DMS53 treated with DMSO at 0.1 percent for 48 hours (cell line): ENCODE results near the gene GNAQ.

Experiments used
- DNase-seq: peaks from one replicate; lab custom pipeline; 2025; ENCODE audit not compliant: unreplicated experiment; lab: John Stamatoyannopoulos, UW

The GNAQ gene

DNA sequence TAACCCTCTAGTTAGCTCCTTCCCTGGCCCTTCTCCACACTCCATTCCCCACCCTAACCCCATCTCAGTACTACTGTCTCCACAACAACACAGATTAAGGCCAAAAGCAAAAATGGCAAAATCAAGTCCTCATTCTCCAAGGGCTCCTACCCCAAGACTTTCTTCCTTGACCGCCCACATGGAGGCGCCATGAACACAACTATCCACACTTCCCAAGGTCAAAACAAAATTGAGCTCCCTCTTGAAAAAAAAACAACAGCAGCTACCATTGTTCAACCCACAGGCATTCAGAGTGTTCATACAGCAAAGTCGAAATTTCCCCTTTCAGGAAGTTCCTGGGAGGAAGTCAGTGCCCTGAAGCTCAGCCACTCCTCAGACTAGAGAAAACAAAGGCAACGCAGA, 54.4 kb downstream of the GNAQ start:
- DNase-seq, result peak; percentile 11

DNA sequence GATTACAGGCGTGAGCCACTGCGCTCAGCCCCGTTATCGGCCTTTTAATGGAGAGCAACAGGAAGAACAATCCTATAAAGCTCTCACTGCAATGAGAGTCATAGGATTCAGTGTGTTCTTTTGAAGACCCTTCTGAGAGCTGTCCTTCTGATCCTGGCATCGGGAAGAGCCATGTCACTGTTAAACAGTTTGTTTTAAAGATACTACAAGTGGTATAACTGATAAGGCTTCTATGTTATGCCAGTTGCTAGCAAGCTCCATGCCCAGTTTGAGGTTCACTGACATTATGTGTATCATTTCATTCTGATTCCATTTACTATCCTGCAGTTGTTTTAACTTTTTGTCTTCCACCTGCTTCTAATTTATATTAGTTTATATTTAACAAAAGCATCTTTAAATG, 55.8 kb downstream of the GNAQ start:
- no peak for DNase-seq

DNA sequence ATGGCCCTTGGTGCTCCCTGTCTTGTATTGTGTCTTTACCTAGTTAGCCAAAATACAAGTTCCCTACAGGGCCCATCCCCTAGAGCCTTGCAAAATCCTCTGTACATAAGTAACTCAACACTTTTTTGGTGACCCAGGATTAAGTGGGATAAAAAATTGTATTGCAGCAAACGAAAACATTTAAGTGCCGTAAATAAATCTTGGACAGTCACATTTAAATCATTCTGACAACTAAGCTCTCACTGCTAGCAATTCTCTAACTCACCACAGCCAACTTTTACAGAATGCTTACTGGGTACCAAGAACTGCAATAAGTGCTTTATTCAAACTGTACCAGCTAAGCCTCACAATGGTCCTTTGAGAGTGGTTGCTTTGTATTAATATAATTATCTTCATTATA, 56.6 kb downstream of the GNAQ start:
- no peak for DNase-seq

DNA sequence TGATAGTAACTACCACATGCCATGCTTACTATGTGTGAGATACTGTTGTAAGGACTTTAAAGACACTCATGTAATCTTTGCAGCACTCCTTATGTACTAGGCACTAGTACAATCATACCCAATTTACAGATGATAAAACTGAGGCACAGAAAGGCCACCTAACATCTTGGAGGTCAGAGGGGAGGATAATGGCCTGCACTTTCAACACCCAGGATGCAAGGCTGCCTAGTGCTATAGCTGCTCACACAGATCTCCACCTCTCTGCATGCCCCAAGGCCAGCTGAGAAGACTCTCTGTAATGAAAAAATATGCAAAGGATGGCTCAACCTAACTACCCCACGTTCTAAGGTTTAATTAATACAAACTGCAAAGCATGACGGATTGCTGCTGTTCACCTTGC, 57.2 kb downstream of the GNAQ start:
- no peak for DNase-seq

- no peak for DNase-seq
These were observed 62.5 kb downstream of the GNAQ start for GRCh38 chr9:77969083-77969482.

DNA sequence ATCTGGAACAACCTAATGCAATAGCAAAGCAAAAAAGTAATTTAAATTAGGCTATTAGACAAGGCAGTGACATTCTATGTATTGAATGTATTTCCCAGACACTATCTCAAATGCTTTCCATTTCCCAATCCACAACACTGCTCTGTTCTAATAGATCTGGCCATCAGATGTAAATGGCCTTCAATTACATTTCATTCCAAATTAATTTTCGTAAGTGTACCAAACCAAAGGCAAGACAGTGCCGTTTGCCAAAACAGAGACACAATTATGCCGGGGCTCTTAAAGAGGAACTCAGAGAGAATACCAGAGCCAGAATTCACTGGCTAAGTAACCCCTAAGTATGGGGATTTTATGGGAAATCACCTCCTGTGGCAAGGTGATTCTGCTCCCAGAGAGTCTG, 63.1 kb downstream of the GNAQ start:
- DNase-seq, result no peak

- no peak for DNase-seq
These were observed 64.9 kb downstream of the GNAQ start for GRCh38 chr9:77966718-77967117.

DNA sequence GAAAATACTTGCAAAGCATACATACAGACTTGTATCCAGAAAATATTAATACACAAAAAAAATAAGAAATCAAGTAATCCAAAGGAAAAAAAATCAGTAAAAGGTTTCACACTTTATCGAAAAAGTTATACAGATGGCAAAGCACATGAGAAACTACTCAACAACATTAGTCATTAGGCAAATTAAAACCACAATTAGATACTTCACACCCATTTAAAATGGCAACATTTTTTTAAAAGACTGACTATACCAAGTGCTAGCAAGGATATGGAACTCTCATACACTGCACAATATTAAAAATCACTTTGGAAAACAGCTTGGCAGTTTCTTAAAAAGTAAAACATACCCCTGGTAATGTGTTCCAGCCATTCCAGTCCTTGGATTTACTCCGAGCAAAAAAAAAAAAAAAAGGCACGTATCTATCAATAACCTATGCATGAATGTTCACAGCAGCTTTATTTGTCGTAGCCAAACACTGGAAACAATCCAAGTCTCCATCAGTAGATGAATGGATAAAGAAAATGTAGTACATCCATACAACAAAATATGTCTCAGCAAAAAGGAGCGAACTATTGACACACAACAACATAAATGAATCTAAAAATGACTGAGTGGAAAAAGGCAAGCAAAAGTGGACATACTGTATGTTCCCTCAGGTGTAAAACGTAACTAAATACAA, 66.0 kb downstream of the GNAQ start:
- no peak for DNase-seq

DNA sequence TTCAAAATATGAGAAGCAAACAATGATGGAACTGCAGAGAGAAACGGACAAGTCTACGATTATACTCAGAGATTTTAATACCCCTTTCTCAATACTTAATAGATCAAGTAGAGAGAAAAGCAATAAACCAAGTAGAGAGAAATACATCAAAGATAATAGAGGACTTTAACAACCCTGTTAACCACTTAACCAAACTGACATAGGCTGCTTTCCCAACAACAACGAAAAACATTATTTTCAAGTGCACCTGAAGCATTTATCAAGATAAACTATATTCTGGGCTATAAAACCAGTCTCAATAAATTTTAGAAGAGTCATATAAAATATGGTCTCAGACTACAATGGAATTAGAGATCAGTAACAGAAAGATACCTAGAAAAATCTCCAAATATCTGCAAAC, 67.4 kb downstream of the GNAQ start:
- no peak for DNase-seq

GRCh38 chr9:77961541-77961940, 70.1 kb downstream of the GNAQ start:
- DNase-seq, result no peak

- DNase-seq, result no peak
These were observed 71.1 kb downstream of the GNAQ start for GRCh38 chr9:77960356-77961153.

GRCh38 chr9:77959803-77960202, 71.8 kb downstream of the GNAQ start:
- no peak for DNase-seq

GRCh38 chr9:77957652-77958051, 74.0 kb downstream of the GNAQ start:
- no peak for DNase-seq

DNA sequence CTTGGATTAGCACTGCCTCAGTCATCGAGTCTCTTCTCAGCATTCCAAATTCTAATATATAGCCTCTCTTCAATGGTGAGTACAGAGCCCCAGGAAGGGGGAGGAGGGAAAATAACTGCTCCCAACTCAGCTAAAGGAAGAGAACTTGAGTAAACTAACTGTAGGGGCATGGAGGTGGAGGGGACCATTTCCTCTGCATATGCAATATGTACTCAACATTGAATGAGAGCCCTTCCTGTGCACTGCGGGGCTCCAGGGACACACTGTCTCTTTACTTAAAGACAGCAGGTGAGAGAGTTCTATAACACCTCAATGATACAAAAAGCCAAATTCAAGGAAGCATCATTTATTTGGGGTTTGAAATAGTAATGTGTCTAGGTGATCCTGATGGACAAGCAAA, 75.1 kb downstream of the GNAQ start:
- DNase-seq, result no peak

DNA sequence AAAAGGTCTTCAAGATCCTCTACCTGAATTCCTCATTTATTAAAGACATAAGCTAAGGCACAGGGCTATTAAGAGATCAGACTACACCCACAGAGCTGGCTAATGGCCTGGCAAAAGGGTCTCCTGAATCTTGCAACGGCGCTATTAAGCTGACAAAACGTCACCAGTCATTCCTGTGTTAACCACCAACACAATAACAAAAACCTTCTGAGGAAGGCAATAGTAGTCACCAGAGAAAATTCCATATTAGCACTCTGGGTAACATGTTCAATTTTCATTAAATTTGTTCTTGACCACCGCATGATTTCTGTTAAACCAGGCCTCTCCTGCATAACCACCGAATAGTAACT, 77.0 kb downstream of the GNAQ start:
- DNase-seq, result no peak

DNA sequence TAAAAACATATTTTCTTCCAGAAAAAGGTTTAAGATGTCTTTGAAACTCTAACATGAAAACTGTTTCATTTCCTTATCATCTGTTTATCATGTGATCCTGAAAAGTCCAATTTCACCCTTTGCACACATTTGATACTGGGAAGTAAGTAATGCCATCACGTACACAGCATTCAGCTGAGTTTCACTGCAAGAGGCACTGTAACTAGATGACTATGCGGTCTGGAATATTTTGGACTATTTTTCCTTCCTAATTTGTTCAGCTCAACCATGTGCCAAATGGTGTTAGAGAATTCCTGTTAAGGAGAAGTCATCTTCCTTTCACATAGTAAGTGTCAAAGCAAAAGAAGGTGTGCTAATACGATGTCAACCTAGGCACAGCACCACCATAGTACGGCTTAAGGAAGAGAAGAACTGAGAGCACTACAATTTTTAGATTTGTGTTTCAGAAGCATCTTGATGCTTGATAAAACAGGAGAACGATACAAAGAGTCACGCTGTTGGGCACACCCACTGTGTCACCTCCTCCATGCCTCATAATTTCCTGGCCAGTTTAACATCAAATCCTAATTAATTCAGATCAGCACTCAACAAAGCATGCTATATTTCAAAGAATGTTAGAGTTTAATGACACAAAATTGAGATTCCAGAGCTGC, 77.5 kb downstream of the GNAQ start:
- DNase-seq, result no peak

DNA sequence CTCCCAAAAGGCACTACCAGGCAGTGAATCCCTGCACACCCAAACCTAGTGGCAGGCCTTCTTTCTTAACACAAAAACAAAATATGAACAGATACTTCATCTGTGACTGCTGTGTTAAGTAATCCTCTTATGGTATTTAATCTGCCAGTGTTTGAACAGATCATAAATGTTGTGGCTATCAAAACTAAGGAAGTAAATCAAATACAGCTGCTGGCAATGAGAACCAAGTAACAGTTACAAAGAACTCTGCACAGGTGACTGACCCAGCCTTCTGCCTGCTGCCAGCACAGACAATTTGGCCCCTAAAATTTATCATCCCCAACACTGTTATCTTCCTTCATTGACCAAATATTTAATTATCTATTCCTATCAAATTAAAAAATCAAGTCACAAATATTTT, 78.0 kb downstream of the GNAQ start:
- peak; percentile 44 for DNase-seq

DNA sequence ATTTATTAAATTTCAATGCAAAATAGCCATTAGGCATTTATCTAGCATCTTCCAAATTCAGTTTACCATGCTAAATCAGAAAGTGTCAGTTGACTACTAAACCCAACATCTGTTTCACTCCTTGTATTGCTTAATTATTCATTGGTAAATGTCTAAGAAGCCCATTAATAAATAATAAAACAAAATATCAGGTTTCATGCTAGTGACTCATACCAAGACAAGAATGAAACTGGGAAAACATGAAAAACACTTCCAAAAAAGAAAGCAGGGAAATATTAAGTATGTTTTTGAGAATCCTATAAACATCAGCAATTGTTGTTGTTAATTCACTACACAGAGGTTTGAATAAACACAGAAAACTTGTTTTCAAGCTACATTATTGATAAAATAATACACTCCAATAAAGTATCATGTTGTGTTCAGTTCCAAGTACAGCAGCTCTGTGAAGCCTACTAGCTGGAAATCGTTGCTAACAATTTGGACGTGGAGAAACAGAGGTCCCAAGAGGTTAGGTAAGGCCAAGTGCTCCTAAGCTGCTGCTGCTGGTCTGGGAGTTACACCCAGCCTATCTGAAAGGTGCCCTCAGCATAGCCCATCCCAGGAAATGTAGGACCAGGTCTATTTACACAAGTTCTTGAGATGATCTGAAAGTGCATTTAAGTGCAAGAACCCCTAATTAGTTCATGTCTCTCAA, 78.8 kb downstream of the GNAQ start:
- DNase-seq, result no peak

DNA sequence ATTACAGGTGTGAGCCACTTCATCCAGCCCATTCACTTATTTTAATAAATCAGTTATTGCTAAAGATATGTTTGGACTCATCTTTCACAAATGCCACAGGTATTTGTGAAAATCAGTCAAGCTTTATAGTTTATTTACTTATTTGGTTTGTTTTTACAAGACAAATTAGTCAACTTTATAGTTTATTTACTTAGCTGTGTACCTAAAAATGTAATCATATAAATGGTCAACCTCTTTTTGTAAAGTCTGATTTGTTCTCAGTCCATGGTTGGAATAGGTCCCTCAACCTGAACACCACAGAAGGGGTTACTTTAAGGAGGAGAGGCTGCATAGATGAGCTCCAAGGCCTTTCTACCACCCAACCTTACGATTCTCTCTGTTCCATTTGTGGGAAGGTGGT, 80.2 kb downstream of the GNAQ start:
- no peak for DNase-seq

- DNase-seq, result no peak
These were observed 81.7 kb downstream of the GNAQ start for GRCh38 chr9:77949751-77950436.

DNA sequence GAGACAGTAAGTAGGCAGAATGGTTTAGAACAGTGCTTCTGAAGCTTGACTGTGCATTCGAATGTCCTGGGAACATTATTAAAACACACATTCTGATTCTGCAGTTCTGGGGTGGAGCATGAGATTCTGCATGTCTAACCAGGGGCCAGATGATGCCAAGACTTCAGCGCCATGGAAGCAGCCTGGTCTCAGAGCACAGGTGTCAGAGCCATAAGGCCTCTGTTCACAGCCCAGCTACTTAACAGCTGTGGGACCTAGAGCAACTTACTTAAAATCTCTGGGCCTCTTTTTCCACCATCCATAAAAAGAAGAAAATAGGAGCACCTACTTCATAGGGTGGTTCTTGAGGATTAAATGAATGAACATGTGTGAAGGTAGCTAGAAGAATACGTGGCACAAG, 84.0 kb downstream of the GNAQ start:
- no peak for DNase-seq
